ENCODE measurements around the gene MSRB3. TPM values are rescaled to one million over a fixed set of nuclear protein-coding genes. Genes with fewer than 3 reads are reported as not detected.

Gene MSRB3
- total and polyA plus RNA-seq, 2 donors (not counting 3 experiments of a cell fraction or from before 2014, with no cell fraction given): 20.0 to 59.3 TPM

GRCh38 chr12:65277994-65278575 lies 398 bp upstream of the MSRB3 start:
- ChIA-PET POLR2A (no interaction called here), CTCF (interaction anchor here (0.6 kb wide), 1 partner anchor 396 kb away, joined by 3 read pairs; no protein-coding TSS in a partner anchor)
- Histone ChIP-seq H3K79me2 (ENCODE audit: control insufficient read depth, insufficient read depth, low read length) (peaks cover 40% of the 10 kb centered on the region), H4K20me1 (replicated peaks; ENCODE audit: control insufficient read depth, extremely low read depth, insufficient read depth, low read length) (peaks cover 2% of the 10 kb centered on the region), H3K9me1 (replicated peaks; ENCODE audit: control insufficient read depth, extremely low read depth, insufficient read depth, low read length) (no peaks in the 10 kb centered on the region), H3K4me1 (ENCODE audit: control insufficient read depth, extremely low read depth, insufficient read depth, low read length) (peaks cover 24% of the 10 kb centered on the region), H3K27ac (ENCODE audit: insufficient read depth, low read depth, low read length) (peak overlapping the region; percentile 94), H3K36me3 (ENCODE audit: control insufficient read depth in 2 of 2, extremely low read depth in 1 of 2, insufficient read depth in 2 of 2, low read length in 2 of 2) (no peaks in the 10 kb centered on the region), H2AFZ (ENCODE audit: low read depth, low read length) (peak overlapping the region; percentile 95), H3K9me3 (replicated peaks; ENCODE audit: control insufficient read depth, insufficient read depth, low read length) (no peaks in the 10 kb centered on the region), H3K9ac (replicated peaks; ENCODE audit: extremely low read depth, insufficient read depth, low read length) (peak overlapping the region; percentile 93), H3K27me3 (ENCODE audit: control insufficient read depth in 2 of 2, insufficient read depth in 2 of 2, low read length in 2 of 2) (no peaks in the 10 kb centered on the region), H3K4me3 (replicated peaks in 1 of 3; ENCODE audit: insufficient read depth in 1 of 3, low read depth in 1 of 3, low read length in 3 of 3) (peak overlapping the region; percentile 63 to 95 (median 90)), H3K4me2 (ENCODE audit: insufficient read depth, low read length) (peak overlapping the region; percentile 33)
- DNase-seq (ENCODE audit: low read depth, low spot score) (no peak), FAIRE-seq (no peak)
- TF ChIP-seq POLR2A (IDR thresholded peaks at IDR 0.05; ENCODE audit: low read depth, low read length) (no peak), MYC (IDR thresholded peaks at IDR 0.05; ENCODE audit: low read depth, low read length) (no peak), JUN (IDR thresholded peaks at IDR 0.05; ENCODE audit: borderline replicate concordance, insufficient read depth, insufficient read length, low read depth) (no peak), POLR2AphosphoS5 (IDR thresholded peaks at IDR 0.05; ENCODE audit: insufficient read depth, low read depth, low read length) (no peak), EZH2 (IDR thresholded peaks at IDR 0.05; ENCODE audit: borderline replicate concordance, low read depth, low read length, severe bottlenecking) (no peak), FOS (IDR thresholded peaks at IDR 0.05; ENCODE audit: borderline replicate concordance, insufficient read depth, low read length) (no peak), MAX (IDR thresholded peaks at IDR 0.05; ENCODE audit: insufficient read depth, insufficient read length) (no peak), GATA2 (IDR thresholded peaks at IDR 0.05; ENCODE audit: insufficient read depth, insufficient read length, low read depth, low read length) (no peak)
- TF ChIP-seq, protein P1, sequence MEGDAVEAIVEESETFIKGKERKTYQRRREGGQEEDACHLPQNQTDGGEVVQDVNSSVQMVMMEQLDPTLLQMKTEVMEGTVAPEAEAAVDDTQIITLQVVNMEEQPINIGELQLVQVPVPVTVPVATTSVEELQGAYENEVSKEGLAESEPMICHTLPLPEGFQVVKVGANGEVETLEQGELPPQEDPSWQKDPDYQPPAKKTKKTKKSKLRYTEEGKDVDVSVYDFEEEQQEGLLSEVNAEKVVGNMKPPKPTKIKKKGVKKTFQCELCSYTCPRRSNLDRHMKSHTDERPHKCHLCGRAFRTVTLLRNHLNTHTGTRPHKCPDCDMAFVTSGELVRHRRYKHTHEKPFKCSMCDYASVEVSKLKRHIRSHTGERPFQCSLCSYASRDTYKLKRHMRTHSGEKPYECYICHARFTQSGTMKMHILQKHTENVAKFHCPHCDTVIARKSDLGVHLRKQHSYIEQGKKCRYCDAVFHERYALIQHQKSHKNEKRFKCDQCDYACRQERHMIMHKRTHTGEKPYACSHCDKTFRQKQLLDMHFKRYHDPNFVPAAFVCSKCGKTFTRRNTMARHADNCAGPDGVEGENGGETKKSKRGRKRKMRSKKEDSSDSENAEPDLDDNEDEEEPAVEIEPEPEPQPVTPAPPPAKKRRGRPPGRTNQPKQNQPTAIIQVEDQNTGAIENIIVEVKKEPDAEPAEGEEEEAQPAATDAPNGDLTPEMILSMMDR (IDR thresholded peaks at IDR 0.05; ENCODE audit: extremely low read depth in 1 of 2, insufficient read depth in 1 of 2, low read depth in 1 of 2, low read length in 2 of 2): no peak
- intact Hi-C loops (cut with micrococcal nuclease): loop anchor here (2.0 kb wide), 1 partner anchor 109 kb away; the partner anchor contains the start of gene LEMD3
- BruUV-seq (replicated peaks): TSS peak; percentile 63
- dilution Hi-C loops (cut with MboI; ENCODE audit: extremely low pct_ligation_motif_present, low sequenced_read_pairs): no loop called here
